Diencephalon (tissue), 1 donor: ENCODE data around the gene OARD1. TPM values are rescaled to one million over a fixed set of nuclear protein-coding genes. Genes with fewer than 3 reads are reported as not detected.

Source experiments
- total RNA-seq: library from RNA; depleted of rRNA; stranded (reverse); fragments of >200 nt; gene quantifications from one replicate; pipeline ENCODE4 v1.2.3, GENCODE V29; 2014

Gene OARD1
- 16.1 TPM for total RNA-seq

GRCh38 chr6:41071923-41072835 is at the start of gene OARD1:
OARD1 (minus strand) TSS chr6:41072356; CDS start chr6:41071634, 722 bp downstream.

GRCh38 chr6:41072836-41073202 is 663 bp upstream of the OARD1 start, which contains the start of gene NFYA:
NFYA (plus strand) TSS chr6:41072974; CDS start chr6:41079090, 6,116 bp downstream.

DNA sequence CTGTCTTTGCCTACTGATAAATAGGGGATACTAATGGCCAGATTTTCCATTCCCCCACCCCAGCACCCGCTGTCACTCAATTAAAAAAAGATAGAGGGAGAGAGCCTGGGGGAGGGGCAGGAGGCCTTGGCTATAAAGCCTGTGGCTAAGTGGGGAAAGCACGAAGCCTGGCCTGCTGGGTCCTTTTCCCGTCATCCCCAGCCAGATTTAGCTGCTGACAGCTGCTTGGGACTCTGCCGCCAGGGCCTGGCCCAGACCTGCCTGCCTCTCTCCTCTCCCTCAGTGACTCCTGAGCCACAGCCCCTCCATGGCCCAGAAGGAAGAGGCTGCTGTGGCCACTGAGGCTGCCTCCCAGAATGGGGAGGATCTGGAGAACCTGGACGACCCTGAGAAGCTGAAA is 19.1 kb downstream of the OARD1 start, which contains the start of gene APOBEC2:
APOBEC2 (plus strand) TSS at position 162 of the 400 bp plus-strand sequence; CDS start at position 308, 146 bp downstream.

GRCh38 chr6:41042226-41043055 is 29.7 kb downstream of the OARD1 start, which contains the start of gene TSPO2:
TSPO2 (plus strand) TSS chr6:41042467; CDS start chr6:41042986, 519 bp downstream.

DNA sequence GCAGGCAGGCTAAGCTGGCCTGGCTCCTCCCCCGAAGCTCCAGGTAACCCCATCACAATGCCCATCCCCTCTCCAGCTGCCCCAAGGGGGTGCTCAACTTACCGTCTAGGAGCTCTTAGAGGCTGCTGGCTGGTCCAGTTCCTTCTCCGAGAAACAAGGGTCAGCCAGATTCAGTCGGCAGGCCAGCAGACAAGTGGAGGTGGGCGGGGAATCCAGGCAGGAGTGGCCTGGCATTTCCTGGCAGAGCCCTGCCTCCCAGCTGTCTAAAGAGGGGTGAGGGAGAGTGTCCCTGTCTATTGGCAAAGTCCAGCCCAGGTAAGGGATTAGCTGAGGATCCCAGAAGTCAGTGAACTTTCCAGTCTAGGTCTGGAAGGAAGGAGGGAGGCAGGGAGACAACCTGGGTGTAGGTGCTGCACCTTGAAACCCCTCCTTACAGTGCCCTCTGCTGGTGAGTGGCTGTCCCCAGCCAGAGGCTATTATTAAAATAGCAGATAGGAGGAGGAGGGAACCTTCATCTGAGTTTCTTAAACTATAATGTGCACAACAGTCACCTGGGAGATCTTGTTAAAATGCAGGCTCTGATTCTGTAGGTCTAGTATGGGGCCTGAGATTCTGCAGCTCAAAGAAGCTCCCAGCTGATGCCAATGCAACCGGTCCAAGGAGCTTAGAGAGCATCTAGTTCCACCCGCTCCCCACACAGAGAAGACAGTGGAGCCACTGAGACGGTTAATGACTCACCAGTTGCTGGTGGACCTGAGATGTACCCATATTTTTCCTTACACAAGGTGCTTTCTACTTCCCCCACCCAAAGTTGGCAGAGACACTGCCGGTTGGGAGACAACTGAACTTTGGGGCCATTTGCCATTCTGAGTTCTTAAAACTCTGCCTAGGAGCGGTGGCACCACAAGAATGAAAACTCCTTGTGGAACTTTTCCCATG is 32.8 kb downstream of the OARD1 start, which contains the start of gene UNC5CL:
UNC5CL (minus strand) TSS at position 162 of the 939 bp plus-strand sequence. CDS start 4,147 bp downstream, outside the sequence.

Other genes starting within 250 kb of the OARD1 start
- 0.23 TPM for gene UNC5CL, start 33.1 kb downstream of the OARD1 start, total RNA-seq
- not detected for gene TSPO2, start 29.9 kb downstream of the OARD1 start, total RNA-seq
- not detected for gene APOBEC2, start 19.2 kb downstream of the OARD1 start, total RNA-seq
- 36.2 TPM for gene NFYA, start 618 bp upstream of the OARD1 start, total RNA-seq
- not detected for gene TREML1, start 82.0 kb upstream of the OARD1 start, total RNA-seq
- gene TREM2, start 90.8 kb upstream of the OARD1 start, total RNA-seq, result 8.5 TPM
- not detected for gene TREML2, start 128.8 kb upstream of the OARD1 start, total RNA-seq
- gene TREML4, start 156.0 kb upstream of the OARD1 start, total RNA-seq, result not detected
- gene TREM1, start 214.3 kb upstream of the OARD1 start, total RNA-seq, result not detected